Neural progenitor cell (in vitro differentiated cells): Measurements from ENCODE around the gene MN1.

Experiments used
- EZH2 ChIP-seq: fragments of 200-600 bp; sonication (generic); IDR thresholded peaks from 2 replicates; pipeline ENCODE4 v1.6.1; 2017; ENCODE audit warnings: antibody characterized with exemption, mild to moderate bottlenecking, moderate library complexity
- TF ChIP-seq, protein P1 (sequence below): fragments of 200-600 bp; sonication (generic); IDR thresholded peaks from 2 replicates; pipeline ENCODE4 v1.5.1; 2017; ENCODE audit warnings: antibody characterized with exemption, mild to moderate bottlenecking

DNA sequence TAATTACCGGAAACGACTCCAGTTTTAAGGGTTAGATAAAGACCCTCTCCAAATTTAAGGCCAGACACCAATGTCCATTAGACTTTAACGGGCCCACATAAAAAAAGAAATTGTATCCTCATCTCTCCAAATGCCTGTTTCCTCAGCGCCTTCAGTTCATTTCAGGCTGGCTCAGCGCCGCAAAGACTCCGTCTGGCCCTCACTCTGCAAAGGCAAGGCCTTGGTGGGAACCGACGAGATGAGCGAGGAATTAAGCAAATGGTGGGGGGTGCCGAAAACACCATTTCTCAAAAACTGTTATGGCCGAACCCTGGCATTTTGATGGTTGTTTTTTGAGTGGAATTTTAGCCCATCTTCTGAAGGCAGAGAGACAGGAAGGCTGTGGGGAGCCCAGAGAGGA is 15.7 kb downstream of the MN1 start:
- TF ChIP-seq, protein P1, sequence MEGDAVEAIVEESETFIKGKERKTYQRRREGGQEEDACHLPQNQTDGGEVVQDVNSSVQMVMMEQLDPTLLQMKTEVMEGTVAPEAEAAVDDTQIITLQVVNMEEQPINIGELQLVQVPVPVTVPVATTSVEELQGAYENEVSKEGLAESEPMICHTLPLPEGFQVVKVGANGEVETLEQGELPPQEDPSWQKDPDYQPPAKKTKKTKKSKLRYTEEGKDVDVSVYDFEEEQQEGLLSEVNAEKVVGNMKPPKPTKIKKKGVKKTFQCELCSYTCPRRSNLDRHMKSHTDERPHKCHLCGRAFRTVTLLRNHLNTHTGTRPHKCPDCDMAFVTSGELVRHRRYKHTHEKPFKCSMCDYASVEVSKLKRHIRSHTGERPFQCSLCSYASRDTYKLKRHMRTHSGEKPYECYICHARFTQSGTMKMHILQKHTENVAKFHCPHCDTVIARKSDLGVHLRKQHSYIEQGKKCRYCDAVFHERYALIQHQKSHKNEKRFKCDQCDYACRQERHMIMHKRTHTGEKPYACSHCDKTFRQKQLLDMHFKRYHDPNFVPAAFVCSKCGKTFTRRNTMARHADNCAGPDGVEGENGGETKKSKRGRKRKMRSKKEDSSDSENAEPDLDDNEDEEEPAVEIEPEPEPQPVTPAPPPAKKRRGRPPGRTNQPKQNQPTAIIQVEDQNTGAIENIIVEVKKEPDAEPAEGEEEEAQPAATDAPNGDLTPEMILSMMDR: no peak
- no peak for TF ChIP-seq EZH2
